HL-60/S4 treated with retinoic acid at 250 ng/mL for 4 days and 3 days (cell line): ENCODE data around the gene PRDM1.

ENCODE experiments used
- in situ Hi-C: fragments of 300-500 bp; cut with MboI; formaldehyde crosslinking; loops from 2 replicates; pipeline ENCODE4 v1.7.0; 2022; ENCODE audit warnings: low sequenced_read_pairs

PRDM1 gene

GRCh38 chr6:106094261-106094963 lies 8.3 kb downstream of the PRDM1 start:
- in situ Hi-C loops: loop anchor here (25.0 kb wide), 1 partner anchor 607 kb away; no protein-coding TSS in a partner anchor

GRCh38 chr6:106094964-106095335 lies 8.8 kb downstream of the PRDM1 start:
- in situ Hi-C loops: loop anchor here (25.0 kb wide), 1 partner anchor 608 kb away; no protein-coding TSS in a partner anchor

GRCh38 chr6:106097411-106098231 lies 11.5 kb downstream of the PRDM1 start:
- in situ Hi-C loops: loop anchor here (25.0 kb wide), 1 partner anchor 610 kb away; no protein-coding TSS in a partner anchor

- in situ Hi-C loops: loop anchor here (25.0 kb wide), 1 partner anchor 611 kb away; no protein-coding TSS in a partner anchor
These were observed 12.5 kb downstream of the PRDM1 start for GRCh38 chr6:106098383-106099234.

- in situ Hi-C loops: loop anchor here (25.0 kb wide), 1 partner anchor 612 kb away; no protein-coding TSS in a partner anchor
These were observed 13.1 kb downstream of the PRDM1 start for GRCh38 chr6:106099235-106099537.

GRCh38 chr6:106100755-106101154 lies 14.6 kb downstream of the PRDM1 start:
- in situ Hi-C loops: no loop called here

- in situ Hi-C loops: no loop called here
These were observed 15.3 kb downstream of the PRDM1 start for GRCh38 chr6:106101466-106101865.

- in situ Hi-C loops: no loop called here
These were observed 15.9 kb downstream of the PRDM1 start for GRCh38 chr6:106102034-106102433.

- in situ Hi-C loops: no loop called here
These were observed 17.0 kb downstream of the PRDM1 start for GRCh38 chr6:106102967-106103727.

- in situ Hi-C loops: no loop called here
These were observed 17.6 kb downstream of the PRDM1 start for GRCh38 chr6:106103728-106104109.

- in situ Hi-C loops: no loop called here
These were observed 18.3 kb downstream of the PRDM1 start for GRCh38 chr6:106104476-106104875.

- in situ Hi-C loops: no loop called here
These were observed 18.8 kb downstream of the PRDM1 start for GRCh38 chr6:106104941-106105340.

- in situ Hi-C loops: no loop called here
These were observed 19.4 kb downstream of the PRDM1 start for GRCh38 chr6:106105493-106105892.

- in situ Hi-C loops: no loop called here
These were observed 20.3 kb downstream of the PRDM1 start for GRCh38 chr6:106106276-106107042.

GRCh38 chr6:106107043-106107613 lies 21.0 kb downstream of the PRDM1 start:
- in situ Hi-C loops: no loop called here

- in situ Hi-C loops: no loop called here
These were observed 22.0 kb downstream of the PRDM1 start for GRCh38 chr6:106108129-106108528.

- in situ Hi-C loops: no loop called here
These were observed 22.9 kb downstream of the PRDM1 start for GRCh38 chr6:106109029-106109428.

- in situ Hi-C loops: no loop called here
These were observed 24.2 kb downstream of the PRDM1 start for GRCh38 chr6:106110164-106110826.

- in situ Hi-C loops: no loop called here
These were observed 26.3 kb downstream of the PRDM1 start for GRCh38 chr6:106112433-106112832.
